ENCODE data around the gene NTN1. TPM values are rescaled to one million over a fixed set of nuclear protein-coding genes. Genes with fewer than 3 reads are reported as not detected.
A peak's percentile ranks its signal among the peaks of the same experiment; 100 is the strongest.

NTN1 gene
- total RNA-seq, 3 donors from 2014 or later (not counting 1 experiment from before 2014, with no cell fraction given) = 0.12 to 0.15 (median 0.14) TPM

GRCh38 chr17:9286434-9286833 is 265.1 kb downstream of the NTN1 start:
- 86% methylated on average over 7 of the region's 7 CpGs for WGBS (ENCODE audit: insufficient coverage)
- Histone ChIP-seq H3K27me3 (ENCODE audit: control insufficient read depth, insufficient read depth, low read length) (no peaks in the 10 kb centered on the region), H3K9me3 (ENCODE audit: control insufficient read depth, insufficient read depth, low read length) (no peaks in the 10 kb centered on the region), H3K4me1 (ENCODE audit: control insufficient read depth, insufficient read depth, low read length) (no peaks in the 10 kb centered on the region), H3K4me3 (ENCODE audit: low read length) (no peak overlapping the region), H3K36me3 (ENCODE audit: control insufficient read depth, insufficient read depth, low read length) (no peaks in the 10 kb centered on the region), H3K27ac (ENCODE audit: low read length) (no peak overlapping the region)
- no peak for TF ChIP-seq CTCF (IDR thresholded peaks at IDR 0.05)
- no peaks in the 10 kb centered on the region for H3K36me3 Mint-ChIP-seq
- intact Hi-C loops (cut with micrococcal nuclease) = no loop called here
- DNase-seq (no peak), ATAC-seq (no peak)
- H3K27ac Mint-ChIP-seq = no peak overlapping the region
- no peaks in the 10 kb centered on the region for H3K9me3 Mint-ChIP-seq
- H3K4me1 Mint-ChIP-seq = peaks cover 10 to 18% of the 10 kb centered on the region in 2 donors
- H3K4me3 Mint-ChIP-seq = no peak overlapping the region
- H3K27me3 Mint-ChIP-seq (ENCODE audit: low read depth in 2 of 2) = no peaks in the 10 kb centered on the region

GRCh38 chr17:9287306-9287705 is 266.0 kb downstream of the NTN1 start:
- Histone ChIP-seq H3K27ac (ENCODE audit: low read length) (no peak overlapping the region), H3K27me3 (ENCODE audit: control insufficient read depth, insufficient read depth, low read length) (no peaks in the 10 kb centered on the region), H3K4me3 (ENCODE audit: low read length) (no peak overlapping the region), H3K4me1 (ENCODE audit: control insufficient read depth, insufficient read depth, low read length) (no peaks in the 10 kb centered on the region), H3K9me3 (ENCODE audit: control insufficient read depth, insufficient read depth, low read length) (no peaks in the 10 kb centered on the region), H3K36me3 (ENCODE audit: control insufficient read depth, insufficient read depth, low read length) (no peaks in the 10 kb centered on the region)
- H3K27ac Mint-ChIP-seq = no peak overlapping the region
- WGBS (ENCODE audit: insufficient coverage) = 88% methylated on average over 2 of the region's 2 CpGs
- ATAC-seq (no peak), DNase-seq (no peak)
- intact Hi-C loops (cut with micrococcal nuclease) = no loop called here
- no peak for TF ChIP-seq CTCF (IDR thresholded peaks at IDR 0.05)
- peaks cover 17 to 25% of the 10 kb centered on the region in 2 donors for H3K4me1 Mint-ChIP-seq
- H3K27me3 Mint-ChIP-seq (ENCODE audit: low read depth in 2 of 2) = no peaks in the 10 kb centered on the region
- H3K9me3 Mint-ChIP-seq = no peaks in the 10 kb centered on the region
- H3K36me3 Mint-ChIP-seq = no peaks in the 10 kb centered on the region
- no peak overlapping the region for H3K4me3 Mint-ChIP-seq

GRCh38 chr17:9290226-9290613 is 268.9 kb downstream of the NTN1 start:
- ATAC-seq (peak in 1 of 3 donors; percentile 51), DNase-seq (no peak)
- 71% methylated on average over 5 of the region's 7 CpGs for WGBS (ENCODE audit: insufficient coverage)
- H3K9me3 ChIP-seq (ENCODE audit: control insufficient read depth, insufficient read depth, low read length) = no peaks in the 10 kb centered on the region
- Mint-ChIP-seq H3K36me3 (no peaks in the 10 kb centered on the region), H3K9me3 (no peaks in the 10 kb centered on the region), H3K4me3 (no peak overlapping the region), H3K4me1 (peaks cover 36 to 38% of the 10 kb centered on the region in 2 donors), H3K27me3 (ENCODE audit: low read depth in 2 of 2) (no peaks in the 10 kb centered on the region), H3K27ac (peak overlapping the region in 1 of 2 donors; percentile 33)
- no peaks in the 10 kb centered on the region for H3K4me1 ChIP-seq (ENCODE audit: control insufficient read depth, insufficient read depth, low read length)
- H3K27ac ChIP-seq (ENCODE audit: low read length) = no peak overlapping the region
- intact Hi-C loops (cut with micrococcal nuclease) = no loop called here
- H3K4me3 ChIP-seq (ENCODE audit: low read length) = no peak overlapping the region
- no peak for TF ChIP-seq CTCF (IDR thresholded peaks at IDR 0.05)
- no peaks in the 10 kb centered on the region for H3K27me3 ChIP-seq (ENCODE audit: control insufficient read depth, insufficient read depth, low read length)
- no peaks in the 10 kb centered on the region for H3K36me3 ChIP-seq (ENCODE audit: control insufficient read depth, insufficient read depth, low read length)

GRCh38 chr17:9291912-9292560 is 270.7 kb downstream of the NTN1 start:
- Histone ChIP-seq H3K9me3 (ENCODE audit: control insufficient read depth, insufficient read depth, low read length) (no peaks in the 10 kb centered on the region), H3K4me3 (ENCODE audit: low read length) (no peak overlapping the region), H3K4me1 (ENCODE audit: control insufficient read depth, insufficient read depth, low read length) (no peaks in the 10 kb centered on the region), H3K27ac (ENCODE audit: low read length) (no peak overlapping the region), H3K27me3 (ENCODE audit: control insufficient read depth, insufficient read depth, low read length) (no peaks in the 10 kb centered on the region), H3K36me3 (ENCODE audit: control insufficient read depth, insufficient read depth, low read length) (no peaks in the 10 kb centered on the region)
- intact Hi-C loops (cut with micrococcal nuclease) = no loop called here
- Mint-ChIP-seq H3K27ac (peak overlapping the region in 1 of 2 donors; percentile 50), H3K4me1 (peaks cover 36 to 38% of the 10 kb centered on the region in 2 donors), H3K27me3 (ENCODE audit: low read depth in 2 of 2) (no peaks in the 10 kb centered on the region), H3K9me3 (no peaks in the 10 kb centered on the region), H3K4me3 (no peak overlapping the region), H3K36me3 (no peaks in the 10 kb centered on the region)
- ATAC-seq = peak; percentile 59 to 86 (median 66)
- peak; percentile 40 for TF ChIP-seq CTCF (IDR thresholded peaks at IDR 0.05)
- 26% methylated on average over 8 of the region's 8 CpGs for WGBS (ENCODE audit: insufficient coverage)
- peak in 1 of 2 donors; percentile 59 for DNase-seq

Measured in natural killer cell (primary cell).